DOHH2 (cell line): Measurements from ENCODE around the gene TMEM50B.

Experiments
- CTCF ChIP-seq: fragments of 200-600 bp; sonication (generic); IDR thresholded peaks from one replicate; pipeline ENCODE4 v1.5.1; 2014; ENCODE audit warnings: antibody characterized with exemption, mild to moderate bottlenecking, low read depth, low read length; ENCODE audit not compliant: poor library complexity, severe bottlenecking
- EZH2phosphoT487 ChIP-seq: fragments of 200-600 bp; sonication (generic); IDR thresholded peaks from 2 replicates; pipeline ENCODE4 v1.6.1; 2017; ENCODE audit warnings: borderline replicate concordance, mild to moderate bottlenecking, antibody characterized with exemption, low read length, moderate library complexity, mixed read lengths

GRCh38 chr21:33490991-33491372 is 11.2 kb upstream of the TMEM50B start:
- TF ChIP-seq CTCF, result no peak
- no peak for TF ChIP-seq EZH2phosphoT487
